Measurements from ENCODE around the gene C1RL. TPM values are rescaled to one million over a fixed set of nuclear protein-coding genes. Genes with fewer than 3 reads are reported as not detected.

Gene C1RL
- total RNA-seq, 1 experiment from 2014 or later, result 72.9 TPM

GRCh38 chr12:7073946-7074345 lies 35.1 kb downstream of the C1RL start:
- Histone ChIP-seq H3K36me3 (ENCODE audit: low read depth) (no peaks in the 10 kb centered on the region), H3F3A (ENCODE audit: insufficient read depth, low read depth) (peaks cover 11% of the 10 kb centered on the region), H3K9me2 (ENCODE audit: insufficient read depth) (no peaks in the 10 kb centered on the region), H3K9me3 (ENCODE audit: insufficient read depth, low read depth) (no peaks in the 10 kb centered on the region), H3K27me3 (ENCODE audit: insufficient read depth, low read depth) (no peaks in the 10 kb centered on the region), H3K4me1 (replicated peaks; ENCODE audit: insufficient read depth) (peaks cover 10% of the 10 kb centered on the region), H3K4me2 (no peak overlapping the region), H3K4me3 (no peak overlapping the region), H2AFZ (no peak overlapping the region), H4K20me1 (ENCODE audit: insufficient read depth) (no peaks in the 10 kb centered on the region), H3K79me2 (ENCODE audit: low read depth) (no peaks in the 10 kb centered on the region), H3K27ac (no peak overlapping the region)
- no TSS peak for BruUV-seq (replicated peaks)
- intact Hi-C loops (cut with micrococcal nuclease; ENCODE audit: unreplicated experiment), result no loop called here
- no peak for DNase-seq
- TF ChIP-seq CTCF (conservative IDR thresholded peaks at IDR 0.05) (no peak), EZH2 (IDR thresholded peaks at IDR 0.05; ENCODE audit: low read depth) (no peak)
- CTCF ChIA-PET, result no interaction called here
- POLR2A ChIA-PET (ENCODE audit: unreplicated experiment), result no interaction called here

- H3K4me3 ChIP-seq, result no peak overlapping the region
- no peak for DNase-seq
- H3K9me3 ChIP-seq (ENCODE audit: insufficient read depth, low read depth), result no peaks in the 10 kb centered on the region
- H3F3A ChIP-seq (ENCODE audit: insufficient read depth, low read depth), result peaks cover 19% of the 10 kb centered on the region
- no peak overlapping the region for H2AFZ ChIP-seq
- no peaks in the 10 kb centered on the region for H3K36me3 ChIP-seq (ENCODE audit: low read depth)
- POLR2A ChIA-PET (ENCODE audit: unreplicated experiment), result no interaction called here
- no peaks in the 10 kb centered on the region for H3K79me2 ChIP-seq (ENCODE audit: low read depth)
- intact Hi-C loops (cut with micrococcal nuclease; ENCODE audit: unreplicated experiment), result no loop called here
- BruUV-seq (replicated peaks), result no TSS peak
- H3K4me1 ChIP-seq (replicated peaks; ENCODE audit: insufficient read depth), result peaks cover 21% of the 10 kb centered on the region
- no peaks in the 10 kb centered on the region for H4K20me1 ChIP-seq (ENCODE audit: insufficient read depth)
- H3K27ac ChIP-seq, result no peak overlapping the region
- CTCF ChIA-PET, result no interaction called here
- no peak for TF ChIP-seq EZH2 (IDR thresholded peaks at IDR 0.05; ENCODE audit: low read depth)
- TF ChIP-seq CTCF (conservative IDR thresholded peaks at IDR 0.05), result no peak
- H3K9me2 ChIP-seq (ENCODE audit: insufficient read depth), result no peaks in the 10 kb centered on the region
- no peak overlapping the region for H3K4me2 ChIP-seq
- H3K27me3 ChIP-seq (ENCODE audit: insufficient read depth, low read depth), result no peaks in the 10 kb centered on the region
These were observed 36.5 kb downstream of the C1RL start for GRCh38 chr12:7072554-7072953.

- no peak overlapping the region for H3K27ac ChIP-seq
- H3K9me3 ChIP-seq (ENCODE audit: insufficient read depth, low read depth), result no peaks in the 10 kb centered on the region
- no peaks in the 10 kb centered on the region for H3K79me2 ChIP-seq (ENCODE audit: low read depth)
- BruUV-seq (replicated peaks), result no TSS peak
- no peaks in the 10 kb centered on the region for H3K27me3 ChIP-seq (ENCODE audit: insufficient read depth, low read depth)
- no peak overlapping the region for H3K4me2 ChIP-seq
- POLR2A ChIA-PET (ENCODE audit: unreplicated experiment), result no interaction called here
- no peaks in the 10 kb centered on the region for H3K36me3 ChIP-seq (ENCODE audit: low read depth)
- DNase-seq, result no peak
- H3K9me2 ChIP-seq (ENCODE audit: insufficient read depth), result no peaks in the 10 kb centered on the region
- H3K4me3 ChIP-seq, result no peak overlapping the region
- peaks cover 21% of the 10 kb centered on the region for H3K4me1 ChIP-seq (replicated peaks; ENCODE audit: insufficient read depth)
- no peaks in the 10 kb centered on the region for H4K20me1 ChIP-seq (ENCODE audit: insufficient read depth)
- intact Hi-C loops (cut with micrococcal nuclease; ENCODE audit: unreplicated experiment), result no loop called here
- H2AFZ ChIP-seq, result no peak overlapping the region
- peaks cover 21% of the 10 kb centered on the region for H3F3A ChIP-seq (ENCODE audit: insufficient read depth, low read depth)
- CTCF ChIA-PET, result no interaction called here
- no peak for TF ChIP-seq EZH2 (IDR thresholded peaks at IDR 0.05; ENCODE audit: low read depth)
- TF ChIP-seq CTCF (conservative IDR thresholded peaks at IDR 0.05), result no peak
These were observed 37.0 kb downstream of the C1RL start for GRCh38 chr12:7072035-7072434.

All from PC-9 (cell line).